ENCODE measurements around the gene NIPBL.
A peak's percentile ranks its signal among the peaks of the same experiment; 100 is the strongest.
"Not testable (repeated sequence)": the region's sequence is repeated elsewhere in the genome, so short reads cannot be mapped to it uniquely, and the experiment has no call there.

The NIPBL gene

DNA sequence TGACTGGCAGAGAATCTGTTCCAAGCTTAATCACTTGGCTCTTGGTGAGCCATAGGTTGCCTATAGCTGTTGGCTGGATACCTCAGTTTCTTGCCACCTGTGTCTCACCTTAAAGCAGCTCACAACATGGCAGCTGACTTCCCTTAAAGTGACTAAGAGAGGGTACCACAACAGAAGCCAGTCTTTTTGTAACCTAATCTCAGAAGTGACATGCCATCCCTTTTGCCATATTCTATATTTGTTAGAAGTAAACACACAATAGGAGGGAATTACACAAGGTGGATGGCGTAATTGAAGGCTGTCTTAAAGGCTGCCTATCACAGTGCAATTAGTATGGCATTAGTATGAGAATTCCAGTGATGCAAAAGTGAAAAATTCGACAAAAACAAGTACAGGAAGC lies 28.1 kb downstream of the NIPBL start:
- no peak for DNase-seq (ENCODE audit: low spot score)

DNA sequence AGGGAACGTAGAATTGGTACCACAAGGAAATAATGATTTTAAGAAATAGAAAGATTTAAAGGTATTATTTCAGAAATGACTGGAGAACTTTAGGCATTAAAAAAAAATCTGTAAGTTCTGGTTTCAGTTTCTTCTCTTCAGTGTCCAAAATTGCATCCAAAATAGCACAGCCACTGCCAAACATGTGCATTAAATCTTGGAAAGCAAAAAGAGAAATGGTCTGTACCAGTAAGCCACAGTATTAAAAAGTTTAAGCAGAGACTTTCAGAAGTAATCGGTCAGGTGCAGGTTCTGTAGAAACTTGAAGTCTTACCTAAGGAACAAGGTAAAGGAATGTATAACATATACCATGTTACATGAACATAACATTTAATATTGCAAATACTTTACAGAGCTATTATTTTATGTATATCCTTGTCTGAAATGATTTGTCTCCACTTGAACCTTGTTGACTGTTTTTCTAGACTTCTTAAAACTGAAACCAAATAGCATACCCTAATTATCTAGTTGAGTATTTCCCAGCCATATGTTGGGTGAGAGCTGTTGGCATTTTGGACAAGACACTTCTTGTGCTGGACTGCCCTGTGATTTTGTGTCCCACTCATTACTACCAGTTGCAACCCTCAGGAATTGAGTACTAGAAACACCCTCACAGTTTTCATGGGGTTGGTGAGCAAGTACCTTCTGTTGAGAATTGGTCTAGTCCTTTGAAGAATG lies 32.1 kb downstream of the NIPBL start:
- DNase-seq (ENCODE audit: low spot score) = no peak

DNA sequence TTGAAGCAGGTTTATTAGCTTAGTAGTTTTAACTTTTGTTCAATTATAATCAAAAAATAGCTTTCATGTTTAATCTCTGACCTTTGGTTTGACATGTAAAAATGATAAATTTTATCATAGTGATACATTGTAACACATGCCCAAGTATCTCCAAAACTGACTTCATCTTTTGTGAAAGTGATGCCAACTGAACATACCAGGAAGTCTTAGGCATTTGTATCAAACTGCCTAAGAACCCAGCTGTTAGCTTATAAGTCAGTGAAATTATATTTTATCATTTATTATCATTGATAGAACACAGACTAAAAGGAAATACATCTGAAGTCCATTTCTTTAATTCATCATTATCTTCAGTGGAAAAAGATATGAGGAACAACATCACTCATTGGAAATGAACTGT lies 39.1 kb downstream of the NIPBL start:
- no peak for DNase-seq (ENCODE audit: low spot score)

DNA sequence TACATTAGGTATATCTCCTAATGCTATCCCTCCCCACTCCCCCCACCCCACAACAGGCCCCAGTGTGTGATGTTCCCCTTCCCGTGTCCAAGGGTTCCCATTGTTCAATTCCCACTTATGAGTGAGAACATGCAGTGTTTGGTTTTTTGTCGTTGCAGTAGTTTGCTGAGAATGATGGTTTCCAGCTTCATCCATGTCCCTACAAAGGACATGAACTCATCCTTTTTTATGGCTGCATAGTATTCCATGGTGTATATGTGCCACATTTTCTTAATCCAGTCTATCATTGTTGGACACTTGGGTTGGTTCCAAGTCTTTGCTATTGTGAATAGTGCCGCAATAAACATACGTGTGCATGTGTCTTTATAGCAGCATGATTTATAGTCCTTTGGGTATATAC lies 40.0 kb downstream of the NIPBL start:
- DNase-seq (ENCODE audit: low spot score) = not testable (repeated sequence)

DNA sequence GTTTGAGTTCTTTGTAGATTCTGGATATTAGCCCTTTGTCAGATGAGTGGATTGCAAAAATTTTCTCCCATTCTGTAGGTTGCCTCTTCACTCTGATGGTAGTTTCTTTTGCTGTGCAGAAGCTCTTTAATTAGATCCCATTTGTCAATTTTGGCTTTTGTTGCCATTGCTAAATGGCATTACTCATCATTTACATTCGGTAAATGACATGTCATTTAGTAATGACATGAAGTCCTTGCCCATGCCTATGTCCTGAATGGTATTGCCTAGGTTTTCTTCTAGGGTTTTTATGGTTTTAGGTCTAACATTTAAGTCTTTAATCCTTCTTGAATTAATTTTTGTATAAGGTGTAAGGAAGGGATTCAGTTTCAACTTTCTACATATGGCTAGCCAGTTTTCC lies 40.8 kb downstream of the NIPBL start:
- DNase-seq (ENCODE audit: low spot score) = not testable (repeated sequence)

DNA sequence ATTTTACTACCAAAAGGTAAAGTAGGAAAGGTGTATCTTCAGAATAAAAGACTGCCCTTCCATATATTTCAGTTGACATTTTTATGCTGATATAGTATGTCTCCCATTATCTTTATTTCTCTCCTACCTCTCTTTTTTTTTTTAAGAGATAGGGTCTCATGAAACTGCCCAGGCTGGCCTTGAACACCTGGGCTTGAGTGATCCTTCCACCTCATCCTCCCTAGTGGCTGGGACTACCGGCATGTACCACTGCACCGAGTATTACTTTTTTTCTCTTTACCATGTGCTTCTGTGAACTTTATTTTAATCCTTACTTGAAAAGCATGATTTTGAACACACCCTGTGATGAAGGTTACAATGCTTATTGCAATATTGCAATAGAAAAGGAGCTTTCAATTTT lies 42.7 kb downstream of the NIPBL start:
- DNase-seq (ENCODE audit: low spot score) = no peak

DNA sequence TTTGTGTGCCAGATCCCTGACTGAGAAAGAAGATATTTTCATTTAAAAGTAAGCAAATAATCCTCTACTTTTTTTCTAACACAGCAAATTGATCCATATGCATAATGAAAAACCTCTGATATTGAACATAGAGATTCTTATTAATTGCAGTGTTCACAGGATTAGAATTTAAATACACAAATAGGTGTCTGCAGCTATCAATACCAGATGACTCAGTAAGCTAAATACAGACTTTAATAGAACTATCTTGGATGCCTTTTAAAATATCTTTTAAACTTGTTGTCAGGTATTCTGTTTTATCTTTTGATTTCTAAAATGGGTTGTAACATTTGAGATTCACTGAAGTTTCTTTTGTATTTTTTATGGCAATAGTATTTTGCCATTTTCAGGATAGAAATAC lies 43.1 kb downstream of the NIPBL start:
- DNase-seq (ENCODE audit: low spot score) = no peak

DNA sequence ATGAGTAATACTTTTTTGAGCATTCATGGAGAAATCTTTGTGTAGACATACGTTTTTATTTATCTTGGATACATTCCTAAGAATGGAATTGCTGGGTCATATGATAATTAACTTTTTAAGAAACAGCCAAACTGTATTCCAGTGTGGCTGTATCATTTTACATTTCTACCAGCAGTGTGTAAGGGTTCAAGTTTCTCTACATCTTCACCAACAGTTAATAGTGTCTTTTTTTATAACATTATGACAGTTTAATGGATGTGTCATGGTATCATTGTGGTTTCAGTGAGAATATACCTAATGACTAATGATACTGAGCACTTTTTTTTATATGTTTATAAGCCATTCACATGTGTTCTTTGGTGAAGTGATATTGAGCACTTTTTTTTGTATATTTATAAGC lies 52.4 kb downstream of the NIPBL start:
- no peak for DNase-seq (ENCODE audit: low spot score)

DNA sequence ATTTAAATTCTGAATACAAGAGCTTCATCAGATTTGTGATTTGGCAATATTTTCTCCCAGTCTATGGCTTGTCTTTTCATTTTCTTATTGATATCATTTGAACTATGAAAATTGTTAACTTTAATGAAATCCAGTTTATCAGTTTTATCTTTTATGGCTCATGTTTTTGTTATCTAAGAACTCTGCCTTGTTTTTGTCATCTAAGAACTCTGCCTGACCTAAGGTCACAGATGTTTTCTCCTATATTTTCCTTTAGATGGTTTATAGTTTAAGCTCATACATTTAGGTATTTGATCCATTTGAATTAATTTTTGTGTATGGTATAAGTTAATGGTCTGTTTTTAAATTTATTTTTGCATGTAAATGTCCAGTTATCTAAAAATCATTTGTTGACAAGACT lies 52.9 kb downstream of the NIPBL start:
- DNase-seq (ENCODE audit: low spot score) = no peak

DNA sequence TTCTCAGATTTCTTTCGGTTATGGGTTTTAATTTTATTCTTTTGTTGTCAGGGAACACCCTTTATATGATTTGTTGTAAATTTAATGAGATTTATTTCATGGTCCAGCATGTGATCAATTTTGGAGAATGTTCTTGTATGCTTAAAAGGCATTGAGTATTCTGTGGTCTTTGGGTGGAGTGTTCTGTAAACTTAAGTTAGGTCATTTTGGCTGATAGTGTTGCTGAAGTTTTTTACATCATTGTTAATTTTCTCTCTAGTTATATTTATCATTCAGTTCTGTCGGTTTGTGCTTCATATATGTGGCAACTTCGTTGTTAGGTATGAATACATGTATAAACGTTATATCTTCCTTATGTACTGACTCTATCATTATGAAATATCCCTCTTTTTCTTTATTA lies 55.5 kb downstream of the NIPBL start:
- no peak for DNase-seq (ENCODE audit: low spot score)

DNA sequence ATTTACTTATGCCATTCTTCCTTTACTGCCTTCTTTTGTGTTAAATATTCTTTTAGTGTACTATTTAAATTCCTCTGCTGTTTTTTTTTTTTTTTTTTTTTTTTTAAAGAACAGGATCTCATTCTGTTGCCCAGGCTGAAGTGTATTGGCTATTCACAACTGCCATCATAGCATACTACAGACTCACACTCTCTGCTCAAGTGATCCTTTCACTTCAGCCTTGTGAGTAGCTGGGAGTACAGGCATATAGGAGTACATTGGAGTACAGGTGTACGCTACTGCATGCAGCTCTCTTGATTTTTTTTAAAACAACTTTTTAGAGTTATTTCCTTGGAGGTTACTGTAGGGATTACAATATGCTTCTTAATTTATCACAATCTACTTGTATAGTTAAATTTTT lies 56.1 kb downstream of the NIPBL start:
- DNase-seq (ENCODE audit: low spot score) = no peak

DNA sequence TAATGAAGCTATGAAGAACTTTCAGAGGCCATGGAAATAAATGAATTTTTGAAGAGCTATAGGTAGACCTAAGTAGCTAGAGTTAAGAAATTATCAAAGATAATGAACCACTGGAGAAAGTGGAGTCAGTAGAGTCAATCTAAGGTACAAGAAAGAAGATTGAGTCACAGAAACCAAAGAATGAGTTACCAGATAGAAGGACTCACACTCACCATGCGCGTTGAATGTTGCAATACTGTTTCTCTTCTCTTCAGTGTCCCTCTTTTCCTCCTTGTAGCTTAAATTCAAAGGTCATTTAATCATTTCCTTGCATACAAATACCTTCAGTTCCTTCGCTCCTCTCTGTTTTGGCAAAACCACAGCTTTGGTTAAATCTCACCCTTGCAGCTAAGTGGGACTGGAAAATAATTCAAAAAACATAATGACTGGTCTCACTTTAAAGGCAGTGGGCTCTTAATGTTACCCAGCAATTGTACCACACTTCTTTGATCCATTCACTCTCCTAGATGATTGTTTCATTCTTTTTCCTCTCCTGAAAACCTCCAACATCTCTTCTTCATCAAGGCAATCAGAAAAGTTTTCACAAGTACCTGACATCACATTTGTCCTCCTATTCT lies 58.3 kb downstream of the NIPBL start:
- no peak for DNase-seq (ENCODE audit: low spot score)

DNA sequence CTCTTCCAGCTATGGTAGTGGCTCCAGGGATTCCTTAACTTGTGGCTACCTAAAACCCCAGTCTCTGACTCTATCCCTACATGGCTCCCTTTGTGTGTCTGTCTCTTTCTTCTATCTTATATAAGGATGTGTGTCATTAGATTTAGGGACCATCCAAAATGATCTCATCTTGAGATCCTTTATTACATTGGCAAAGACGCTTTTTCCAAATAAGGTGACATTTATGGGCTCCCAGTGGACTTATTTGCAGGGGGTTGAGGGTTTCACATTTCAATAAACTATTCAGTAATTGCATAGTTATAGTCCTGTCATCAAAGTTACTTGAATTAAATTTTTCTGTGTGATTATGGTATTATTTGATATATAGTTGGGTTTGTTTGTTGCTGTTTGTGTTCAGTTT lies 59.2 kb downstream of the NIPBL start:
- no peak for DNase-seq (ENCODE audit: low spot score)

DNA sequence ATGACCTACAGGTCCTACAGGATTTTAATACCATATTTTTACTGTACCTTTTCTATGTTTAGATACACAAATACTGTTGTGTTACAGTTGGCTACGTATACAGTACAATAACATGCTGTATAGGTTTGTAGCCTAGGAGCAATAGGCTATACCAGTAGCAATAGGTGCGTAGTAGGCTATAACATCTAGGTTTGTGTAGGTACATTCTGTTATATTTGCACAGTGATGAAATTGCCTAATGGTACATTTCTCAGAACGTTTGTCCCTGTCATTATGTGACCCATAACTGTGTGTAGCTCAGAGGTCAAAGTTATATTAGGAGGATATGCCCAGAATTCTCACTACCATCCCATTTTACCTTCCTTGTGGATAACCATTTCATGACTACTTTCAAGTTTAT lies 59.7 kb downstream of the NIPBL start:
- DNase-seq (ENCODE audit: low spot score) = no peak

DNA sequence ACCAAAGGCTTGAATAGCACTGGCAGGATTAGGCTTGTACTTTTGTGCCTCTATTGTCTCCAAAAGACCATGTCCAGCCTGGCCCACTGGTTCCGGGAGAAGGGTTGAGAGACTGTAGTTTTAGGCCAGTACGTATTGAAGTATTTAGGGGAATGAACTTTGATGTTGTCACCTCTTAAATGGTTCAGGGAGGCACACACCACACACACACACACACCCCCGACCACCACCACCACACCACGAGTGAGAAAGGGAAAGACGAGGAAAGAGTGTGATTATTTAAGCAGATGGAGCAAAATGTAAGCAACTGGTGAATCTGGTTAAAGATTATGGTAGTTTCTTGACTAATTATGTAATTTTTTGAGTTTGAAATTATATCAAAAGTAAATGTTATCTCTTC lies 61.6 kb downstream of the NIPBL start:
- DNase-seq (ENCODE audit: low spot score) = no peak

DNA sequence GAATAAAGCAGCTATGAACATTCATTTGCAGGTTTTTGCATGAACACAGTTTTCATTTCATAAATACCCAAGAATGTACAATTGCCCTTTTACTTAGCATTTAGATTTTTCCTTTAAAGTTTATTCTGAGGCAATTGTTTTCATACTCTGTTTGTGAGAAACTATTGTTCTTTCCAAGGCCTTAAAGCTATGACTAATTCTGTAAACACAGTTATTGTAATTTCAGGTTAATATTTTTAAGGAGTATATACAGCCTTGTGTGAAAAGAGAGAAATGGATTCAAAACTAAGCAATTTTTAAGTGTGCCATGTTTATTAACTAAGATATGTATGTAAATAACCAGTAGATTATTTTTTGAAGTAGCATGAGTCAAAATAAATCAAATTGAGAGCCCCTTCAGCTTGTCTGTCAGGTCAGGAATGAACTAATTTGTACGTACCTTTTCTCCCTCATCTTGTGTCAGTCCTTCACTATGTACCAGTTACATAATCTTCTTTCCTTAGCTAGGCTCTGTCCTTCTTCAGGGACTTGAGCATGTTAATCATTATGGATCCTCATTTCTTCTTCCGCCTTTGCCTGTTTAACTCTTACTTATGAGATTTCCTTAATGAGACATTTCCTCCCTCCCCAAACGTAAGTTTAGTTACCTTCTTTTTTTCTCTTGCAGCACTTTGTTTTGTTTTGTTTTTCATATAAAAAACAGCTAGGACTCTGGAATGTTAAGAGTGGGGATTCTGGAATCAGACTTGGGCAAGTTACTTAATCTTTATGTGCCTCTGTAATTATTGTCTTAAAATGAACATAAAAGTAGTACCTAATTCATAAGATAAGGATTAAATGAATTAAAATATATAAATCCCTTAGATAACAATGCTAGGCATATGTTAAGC lies 63.6 kb downstream of the NIPBL start:
- no peak for DNase-seq (ENCODE audit: low spot score)

DNA sequence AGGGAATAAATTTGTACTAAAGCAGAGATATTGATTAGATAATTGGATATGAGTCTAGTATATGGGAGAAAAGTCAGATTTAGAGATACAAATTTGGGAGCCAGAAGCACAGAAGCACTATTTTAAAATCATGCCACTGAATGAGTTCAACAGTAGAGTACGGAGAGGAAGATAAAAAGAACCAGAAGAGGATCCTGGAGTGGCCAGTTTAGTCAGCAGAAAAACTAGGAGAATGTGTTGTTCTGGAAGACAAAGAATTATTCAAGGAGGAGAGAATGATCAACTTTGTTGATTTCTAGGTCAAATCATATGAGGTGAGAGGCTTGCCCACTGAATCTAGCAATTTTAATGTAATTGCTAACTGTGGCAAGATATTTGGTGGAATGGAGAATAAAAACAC lies 67.0 kb downstream of the NIPBL start:
- no peak for DNase-seq (ENCODE audit: low spot score)

DNA sequence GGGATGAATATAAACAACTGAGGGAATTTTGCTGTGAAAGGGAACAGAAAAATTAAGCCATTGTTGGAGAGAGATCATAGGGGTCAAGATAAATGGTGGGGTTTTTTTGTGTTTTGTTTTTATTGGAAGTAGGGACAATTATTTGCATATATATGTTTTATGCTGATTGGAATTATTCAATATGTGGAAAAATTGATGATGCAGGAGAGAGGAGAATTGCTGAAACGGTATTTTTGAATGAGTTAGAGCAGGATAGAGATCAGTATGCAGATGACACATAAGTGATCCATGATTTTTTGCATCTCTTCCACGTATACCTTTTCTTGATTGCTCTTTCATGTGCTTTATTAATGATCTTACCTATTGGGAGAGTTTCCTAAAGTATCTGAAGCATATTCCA lies 67.5 kb downstream of the NIPBL start:
- DNase-seq (ENCODE audit: low spot score) = no peak

DNA sequence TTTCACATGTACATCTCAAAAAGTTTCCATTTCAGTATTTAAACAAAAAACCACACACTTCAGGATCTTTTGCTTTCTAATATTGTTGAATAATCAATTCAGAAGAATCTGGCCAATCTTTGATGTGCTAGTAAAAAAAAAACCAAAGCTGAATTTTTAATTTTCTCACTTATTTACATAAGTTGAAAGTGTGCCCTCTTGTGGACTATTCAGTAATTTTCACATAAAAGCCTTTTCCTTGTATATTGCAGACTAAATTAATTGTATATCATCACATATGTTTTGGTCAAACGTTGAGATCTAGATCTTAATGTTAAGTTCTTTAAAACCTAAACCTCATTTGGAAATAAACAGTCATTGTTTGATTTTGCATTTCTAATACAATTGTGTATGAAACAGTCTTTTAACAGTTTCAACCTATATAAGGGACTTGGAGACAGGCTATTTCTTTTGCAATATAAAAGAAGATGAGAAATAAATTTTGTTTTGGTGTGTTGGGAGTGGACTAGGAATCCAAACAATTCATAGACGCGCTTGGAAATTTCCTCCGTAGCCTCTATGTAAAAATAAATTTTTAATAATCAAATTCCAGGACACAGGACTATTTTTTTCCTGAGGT lies 68.1 kb downstream of the NIPBL start:
- peak; percentile 38 for DNase-seq (ENCODE audit: low spot score)

DNA sequence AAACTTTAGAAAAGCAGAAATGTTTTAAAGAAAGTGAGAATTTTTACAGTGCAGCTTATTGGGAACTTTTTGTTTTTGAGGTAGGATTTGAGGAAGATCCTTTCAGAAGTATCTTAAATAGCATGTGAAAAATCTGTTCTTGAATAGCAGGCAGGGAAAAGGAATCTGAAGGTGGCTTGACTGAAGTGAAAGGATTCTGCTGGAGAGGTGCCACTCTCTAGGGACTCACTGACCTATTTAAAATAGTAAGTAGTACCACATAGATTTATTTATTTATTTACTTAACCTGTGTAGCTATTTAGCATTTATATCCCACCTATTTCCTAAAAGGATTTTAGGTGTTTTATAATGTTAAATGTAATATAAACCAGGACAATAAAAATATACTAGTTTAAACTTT lies 69.1 kb downstream of the NIPBL start:
- DNase-seq (ENCODE audit: low spot score) = no peak

DNA sequence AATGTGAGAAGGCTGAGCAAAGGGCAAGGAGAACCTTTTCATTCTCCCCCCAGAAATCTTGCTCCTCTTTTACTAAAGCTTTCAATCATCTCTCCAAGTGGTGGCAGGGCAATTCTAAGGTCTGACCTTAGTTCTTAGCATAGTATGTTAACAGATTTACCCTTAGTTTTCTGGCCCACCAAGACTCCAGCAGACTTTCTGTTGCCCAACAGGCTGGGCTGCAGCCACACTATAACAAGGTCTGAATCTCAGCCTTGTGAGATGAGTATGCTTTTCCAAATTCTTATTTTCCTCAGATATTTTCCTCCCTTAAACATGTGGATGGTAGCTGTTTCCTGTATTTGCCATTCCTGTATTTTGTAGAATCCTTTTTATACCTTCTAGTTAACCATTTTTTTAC lies 69.5 kb downstream of the NIPBL start:
- DNase-seq (ENCODE audit: low spot score) = no peak

DNA sequence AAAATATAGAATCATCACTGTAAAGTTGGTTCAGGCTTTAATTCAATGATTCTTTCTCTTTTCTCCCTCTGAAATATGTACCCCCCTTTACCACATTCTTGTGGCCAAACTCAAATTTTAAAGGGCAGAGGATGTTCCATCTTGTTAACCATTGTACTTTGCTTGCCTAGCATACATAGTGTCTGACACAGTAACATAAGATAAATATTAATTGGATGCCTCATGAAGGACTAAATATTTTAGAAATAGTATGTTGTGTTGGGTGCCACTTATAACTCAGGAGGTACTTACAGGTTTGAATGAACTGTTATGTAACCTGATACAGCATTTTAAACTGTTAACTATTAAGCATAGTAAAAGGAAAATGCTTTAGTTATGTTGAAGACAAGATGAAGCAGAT lies 71.5 kb downstream of the NIPBL start:
- no peak for DNase-seq (ENCODE audit: low spot score)

DNA sequence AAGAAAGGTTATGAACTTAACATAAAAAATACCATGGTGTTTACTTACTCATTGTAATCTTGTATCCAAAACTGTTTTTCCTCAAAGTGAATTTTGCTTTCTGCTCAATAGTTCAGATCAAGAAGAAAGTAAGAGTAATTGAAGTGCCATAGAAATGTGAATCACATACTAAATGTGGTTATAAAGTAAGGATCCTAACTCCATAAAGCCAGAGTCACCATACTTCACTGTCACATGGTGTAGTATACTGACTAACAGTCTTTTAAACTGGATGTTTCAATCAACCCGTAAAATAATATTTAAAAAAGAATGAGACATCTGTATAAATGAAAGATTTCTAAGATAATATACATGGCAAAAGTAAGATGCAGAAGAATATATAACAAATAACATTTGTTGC lies 72.1 kb downstream of the NIPBL start:
- DNase-seq (ENCODE audit: low spot score) = no peak
